ENCODE results near the gene CHSY3. TPM values are rescaled to one million over a fixed set of nuclear protein-coding genes. Genes with fewer than 3 reads are reported as not detected.

Gene CHSY3
- polyA plus RNA-seq, 1 donor from 2014 or later: 0.40 TPM

DNA sequence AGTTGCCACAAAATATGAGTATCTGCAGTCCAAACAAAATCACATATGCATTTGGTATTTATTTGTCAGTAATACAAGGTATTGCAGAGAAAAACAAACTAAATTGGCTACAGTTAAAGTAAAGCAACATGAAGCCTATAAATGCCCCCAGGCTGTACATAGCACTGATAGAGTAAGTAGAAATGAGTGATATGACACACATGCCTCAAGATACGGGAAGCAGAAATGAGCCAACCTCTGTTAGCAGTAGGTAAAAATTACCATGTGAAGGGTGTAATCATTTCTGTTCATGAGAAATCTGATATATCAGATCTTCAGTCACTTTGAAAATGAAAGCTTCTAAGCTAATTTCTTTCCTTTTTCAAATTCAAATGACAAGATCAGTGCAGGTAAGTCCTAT, 131.1 kb downstream of the CHSY3 start:
- no peak overlapping the region for H3K9ac ChIP-seq (ENCODE audit: low read length)
- H3K9me3 ChIP-seq (ENCODE audit: low read length): no peaks in the 10 kb centered on the region
- no peaks in the 10 kb centered on the region for H3K79me2 ChIP-seq (replicated peaks; ENCODE audit: insufficient read depth, low read length)
- no peaks in the 10 kb centered on the region for H3K27me3 ChIP-seq (ENCODE audit: insufficient read depth, low read depth, low read length)
- H3K27ac ChIP-seq (ENCODE audit: low read length): no peak overlapping the region
- no peaks in the 10 kb centered on the region for H3K9me2 ChIP-seq (ENCODE audit: insufficient read depth, low read length)
- no peaks in the 10 kb centered on the region for H3K36me3 ChIP-seq (ENCODE audit: insufficient read depth, low read length)
- H2AFZ ChIP-seq (ENCODE audit: low read depth, low read length): no peak overlapping the region
- no peaks in the 10 kb centered on the region for H3F3A ChIP-seq (ENCODE audit: insufficient read depth, low read length, poor library complexity, severe bottlenecking)
- no peak overlapping the region for H3K4me2 ChIP-seq (ENCODE audit: low read length)
- no peak overlapping the region for H3K4me3 ChIP-seq (ENCODE audit: low read length)
- no peaks in the 10 kb centered on the region for H4K20me1 ChIP-seq (ENCODE audit: insufficient read depth)
- TF ChIP-seq, protein P1, sequence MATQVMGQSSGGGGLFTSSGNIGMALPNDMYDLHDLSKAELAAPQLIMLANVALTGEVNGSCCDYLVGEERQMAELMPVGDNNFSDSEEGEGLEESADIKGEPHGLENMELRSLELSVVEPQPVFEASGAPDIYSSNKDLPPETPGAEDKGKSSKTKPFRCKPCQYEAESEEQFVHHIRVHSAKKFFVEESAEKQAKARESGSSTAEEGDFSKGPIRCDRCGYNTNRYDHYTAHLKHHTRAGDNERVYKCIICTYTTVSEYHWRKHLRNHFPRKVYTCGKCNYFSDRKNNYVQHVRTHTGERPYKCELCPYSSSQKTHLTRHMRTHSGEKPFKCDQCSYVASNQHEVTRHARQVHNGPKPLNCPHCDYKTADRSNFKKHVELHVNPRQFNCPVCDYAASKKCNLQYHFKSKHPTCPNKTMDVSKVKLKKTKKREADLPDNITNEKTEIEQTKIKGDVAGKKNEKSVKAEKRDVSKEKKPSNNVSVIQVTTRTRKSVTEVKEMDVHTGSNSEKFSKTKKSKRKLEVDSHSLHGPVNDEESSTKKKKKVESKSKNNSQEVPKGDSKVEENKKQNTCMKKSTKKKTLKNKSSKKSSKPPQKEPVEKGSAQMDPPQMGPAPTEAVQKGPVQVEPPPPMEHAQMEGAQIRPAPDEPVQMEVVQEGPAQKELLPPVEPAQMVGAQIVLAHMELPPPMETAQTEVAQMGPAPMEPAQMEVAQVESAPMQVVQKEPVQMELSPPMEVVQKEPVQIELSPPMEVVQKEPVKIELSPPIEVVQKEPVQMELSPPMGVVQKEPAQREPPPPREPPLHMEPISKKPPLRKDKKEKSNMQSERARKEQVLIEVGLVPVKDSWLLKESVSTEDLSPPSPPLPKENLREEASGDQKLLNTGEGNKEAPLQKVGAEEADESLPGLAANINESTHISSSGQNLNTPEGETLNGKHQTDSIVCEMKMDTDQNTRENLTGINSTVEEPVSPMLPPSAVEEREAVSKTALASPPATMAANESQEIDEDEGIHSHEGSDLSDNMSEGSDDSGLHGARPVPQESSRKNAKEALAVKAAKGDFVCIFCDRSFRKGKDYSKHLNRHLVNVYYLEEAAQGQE (IDR thresholded peaks at IDR 0.05; ENCODE audit: borderline replicate concordance): no peak
- TF ChIP-seq TAF1 (IDR thresholded peaks at IDR 0.05; ENCODE audit: low read depth): no peak
- no peak for TF ChIP-seq MXI1 (conservative IDR thresholded peaks at IDR 0.05; ENCODE audit: poor library complexity, severe bottlenecking)
- no peak for TF ChIP-seq POLR2AphosphoS5 (IDR thresholded peaks at IDR 0.05)
- TF ChIP-seq EP300 (conservative IDR thresholded peaks at IDR 0.05; ENCODE audit: poor library complexity, severe bottlenecking): no peak
- TF ChIP-seq EZH2 (IDR thresholded peaks at IDR 0.05; ENCODE audit: borderline replicate concordance, insufficient read depth, low read length, poor library complexity, severe bottlenecking): no peak
- no peak for TF ChIP-seq CTCF (IDR thresholded peaks at IDR 0.05; ENCODE audit: poor library complexity, severe bottlenecking)
- no peak for TF ChIP-seq RAD21 (conservative IDR thresholded peaks at IDR 0.05)
- TF ChIP-seq SMC3 (conservative IDR thresholded peaks at IDR 0.05; ENCODE audit: poor library complexity): no peak

DNA sequence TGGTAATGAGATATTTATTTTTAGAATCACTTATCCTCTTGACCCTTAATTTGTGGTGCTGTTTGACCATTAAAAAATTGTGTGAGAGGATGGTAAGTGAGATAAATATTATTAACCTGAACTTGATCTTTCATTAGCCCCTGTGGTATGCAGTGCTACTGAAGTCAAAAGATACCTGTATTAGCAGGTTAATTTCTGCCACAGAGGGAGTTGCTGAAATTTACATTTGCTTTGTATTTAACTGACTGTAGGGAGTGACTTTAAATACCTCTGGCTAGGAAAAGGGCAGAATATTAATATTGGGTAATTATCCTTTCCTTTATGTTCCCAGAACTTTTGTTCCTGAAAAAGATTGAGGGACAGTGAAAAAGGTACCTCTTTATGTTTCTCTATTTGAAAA, 133.6 kb downstream of the CHSY3 start:
- Histone ChIP-seq H3F3A (ENCODE audit: insufficient read depth, low read length, poor library complexity, severe bottlenecking) (no peaks in the 10 kb centered on the region), H3K4me3 (ENCODE audit: low read length) (no peak overlapping the region), H3K27me3 (ENCODE audit: insufficient read depth, low read depth, low read length) (no peaks in the 10 kb centered on the region), H3K27ac (ENCODE audit: low read length) (no peak overlapping the region), H3K79me2 (replicated peaks; ENCODE audit: insufficient read depth, low read length) (no peaks in the 10 kb centered on the region), H3K9me2 (ENCODE audit: insufficient read depth, low read length) (no peaks in the 10 kb centered on the region), H3K4me2 (ENCODE audit: low read length) (no peak overlapping the region), H3K36me3 (ENCODE audit: insufficient read depth, low read length) (no peaks in the 10 kb centered on the region), H3K9me3 (ENCODE audit: low read length) (no peaks in the 10 kb centered on the region), H3K9ac (ENCODE audit: low read length) (no peak overlapping the region), H4K20me1 (ENCODE audit: insufficient read depth) (no peaks in the 10 kb centered on the region), H2AFZ (ENCODE audit: low read depth, low read length) (no peak overlapping the region)
- TF ChIP-seq SMC3 (conservative IDR thresholded peaks at IDR 0.05; ENCODE audit: poor library complexity): no peak
- no peak for TF ChIP-seq CTCF (IDR thresholded peaks at IDR 0.05; ENCODE audit: poor library complexity, severe bottlenecking)
- no peak for TF ChIP-seq RAD21 (conservative IDR thresholded peaks at IDR 0.05)
- TF ChIP-seq MXI1 (conservative IDR thresholded peaks at IDR 0.05; ENCODE audit: poor library complexity, severe bottlenecking): no peak
- TF ChIP-seq TAF1 (IDR thresholded peaks at IDR 0.05; ENCODE audit: low read depth): no peak
- TF ChIP-seq POLR2AphosphoS5 (IDR thresholded peaks at IDR 0.05): no peak
- TF ChIP-seq, protein P1 (IDR thresholded peaks at IDR 0.05; ENCODE audit: borderline replicate concordance): no peak
- no peak for TF ChIP-seq EP300 (conservative IDR thresholded peaks at IDR 0.05; ENCODE audit: poor library complexity, severe bottlenecking)
- TF ChIP-seq EZH2 (IDR thresholded peaks at IDR 0.05; ENCODE audit: borderline replicate concordance, insufficient read depth, low read length, poor library complexity, severe bottlenecking): no peak

Measured in neural cell (in vitro differentiated cells).